GM12892 (cell line): ENCODE results near the gene SERGEF.

Experiments
- POLR2A ChIP-seq: IDR thresholded peaks from 2 replicates; pipeline ENCODE4 v1.6.1; 2011; ENCODE audit warnings: low read depth, low read length, control low read depth
- POLR2AphosphoS5 ChIP-seq: IDR thresholded peaks from 2 replicates; pipeline ENCODE4 v1.6.1; 2011; ENCODE audit warnings: low read depth, low read length, control low read depth
- TAF1 ChIP-seq: IDR thresholded peaks from 2 replicates; pipeline ENCODE4 v1.6.1; 2011; ENCODE audit warnings: low read depth, mild to moderate bottlenecking, control low read depth, low read length, borderline replicate concordance

GRCh38 chr11:17934194-17934593 lies 78.7 kb downstream of the SERGEF start:
- TF ChIP-seq POLR2A (no peak), TAF1 (no peak), POLR2AphosphoS5 (no peak)
